ENCODE measurements around the gene AGBL4.

Gene AGBL4

GRCh38 chr1:49723662-49724061 lies 300.1 kb downstream of the AGBL4 start:
- H3K4me3 ChIP-seq (ENCODE audit: low read depth, low read length) = no peak overlapping the region

GRCh38 chr1:49694251-49694827 lies 329.4 kb downstream of the AGBL4 start:
- no peak overlapping the region for H3K4me3 ChIP-seq (ENCODE audit: low read depth, low read length)

GRCh38 chr1:49686107-49686506 lies 337.6 kb downstream of the AGBL4 start:
- H3K4me3 ChIP-seq (ENCODE audit: low read depth, low read length) = no peak overlapping the region

GRCh38 chr1:49677706-49678105 lies 346.0 kb downstream of the AGBL4 start:
- no peak overlapping the region for H3K4me3 ChIP-seq (ENCODE audit: low read depth, low read length)

GRCh38 chr1:49651136-49651535 lies 372.6 kb downstream of the AGBL4 start:
- no peak overlapping the region for H3K4me3 ChIP-seq (ENCODE audit: low read depth, low read length)

- no peak overlapping the region for H3K4me3 ChIP-seq (ENCODE audit: low read depth, low read length)
These were observed 393.6 kb downstream of the AGBL4 start for GRCh38 chr1:49630156-49630555.

- no peak overlapping the region for H3K4me3 ChIP-seq (ENCODE audit: low read depth, low read length)
These were observed 396.0 kb downstream of the AGBL4 start for GRCh38 chr1:49627781-49628180.

GRCh38 chr1:49626472-49626871 lies 397.3 kb downstream of the AGBL4 start:
- no peak overlapping the region for H3K4me3 ChIP-seq (ENCODE audit: low read depth, low read length)

GRCh38 chr1:49622877-49623276 lies 400.9 kb downstream of the AGBL4 start:
- no peak overlapping the region for H3K4me3 ChIP-seq (ENCODE audit: low read depth, low read length)

GRCh38 chr1:49606082-49606481 lies 417.7 kb downstream of the AGBL4 start:
- H3K4me3 ChIP-seq (ENCODE audit: low read depth, low read length) = no peak overlapping the region

- H3K4me3 ChIP-seq (ENCODE audit: low read depth, low read length) = no peak overlapping the region
These were observed 426.3 kb downstream of the AGBL4 start for GRCh38 chr1:49597436-49597835.

- H3K4me3 ChIP-seq (ENCODE audit: low read depth, low read length) = no peak overlapping the region
These were observed 447.3 kb downstream of the AGBL4 start for GRCh38 chr1:49576327-49576901.

GRCh38 chr1:49556676-49557234 lies 467.0 kb downstream of the AGBL4 start:
- H3K4me3 ChIP-seq (ENCODE audit: low read depth, low read length) = no peak overlapping the region

GRCh38 chr1:49552101-49552500 lies 471.7 kb downstream of the AGBL4 start:
- H3K4me3 ChIP-seq (ENCODE audit: low read depth, low read length) = no peak overlapping the region

GRCh38 chr1:49544615-49545014 lies 479.1 kb downstream of the AGBL4 start:
- no peak overlapping the region for H3K4me3 ChIP-seq (ENCODE audit: low read depth, low read length)

- H3K4me3 ChIP-seq (ENCODE audit: low read depth, low read length) = no peak overlapping the region
These were observed 482.5 kb downstream of the AGBL4 start for GRCh38 chr1:49541096-49541752.

- H3K4me3 ChIP-seq (ENCODE audit: low read depth, low read length) = no peak overlapping the region
These were observed 496.0 kb downstream of the AGBL4 start for GRCh38 chr1:49527606-49528305.

- H3K4me3 ChIP-seq (ENCODE audit: low read depth, low read length) = no peak overlapping the region
These were observed 497.1 kb downstream of the AGBL4 start for GRCh38 chr1:49526672-49527071.

- no peak overlapping the region for H3K4me3 ChIP-seq (ENCODE audit: low read depth, low read length)
These were observed 500.0 kb downstream of the AGBL4 start for GRCh38 chr1:49523764-49524163.

GRCh38 chr1:49466961-49467360 lies 556.8 kb downstream of the AGBL4 start:
- H3K4me3 ChIP-seq (ENCODE audit: low read depth, low read length) = no peak overlapping the region

- H3K4me3 ChIP-seq (ENCODE audit: low read depth, low read length) = no peak overlapping the region
These were observed 558.1 kb downstream of the AGBL4 start for GRCh38 chr1:49465486-49466185.
